Stimulated activated CD4-positive, alpha-beta T cell treated with anti-CD3 and anti-CD28 coated beads, Interleukin-1b, Interleukin-23, amount 100 ng/mL, for 48 hours (primary cell): ENCODE results near the gene LRRC4.

ENCODE experiments used
- DNase-seq: peaks from one replicate; pipeline ENCODE4 v3.0.0-alpha.2; 2020

The LRRC4 gene

GRCh38 chr7:128030654-128031611, at the start of gene LRRC4:
LRRC4 (minus strand) TSS chr7:128031437; CDS start chr7:128030640, 797 bp downstream.
- DNase-seq: peak; percentile 12

- DNase-seq: no peak
These were observed 48.9 kb upstream of the LRRC4 start for GRCh38 chr7:128080169-128080568.

GRCh38 chr7:128078309-128078708, 47.1 kb upstream of the LRRC4 start:
- DNase-seq: no peak

GRCh38 chr7:128076796-128077271, 45.6 kb upstream of the LRRC4 start:
- DNase-seq: no peak

- no peak for DNase-seq
These were observed 45.1 kb upstream of the LRRC4 start for GRCh38 chr7:128076196-128076795.

- no peak for DNase-seq
These were observed 44.2 kb upstream of the LRRC4 start for GRCh38 chr7:128075242-128076095.

- DNase-seq: no peak
These were observed 43.5 kb upstream of the LRRC4 start for GRCh38 chr7:128074736-128075135.

GRCh38 chr7:128074336-128074735, 43.1 kb upstream of the LRRC4 start:
- no peak for DNase-seq

- DNase-seq: no peak
These were observed 42.6 kb upstream of the LRRC4 start for GRCh38 chr7:128073671-128074310.

- DNase-seq: no peak
These were observed 40.6 kb upstream of the LRRC4 start for GRCh38 chr7:128071801-128072200.

GRCh38 chr7:128071376-128071775, 40.1 kb upstream of the LRRC4 start:
- no peak for DNase-seq

- no peak for DNase-seq
These were observed 38.4 kb upstream of the LRRC4 start for GRCh38 chr7:128069373-128070364.

GRCh38 chr7:128068785-128069184, 37.5 kb upstream of the LRRC4 start:
- no peak for DNase-seq

- DNase-seq: no peak
These were observed 36.7 kb upstream of the LRRC4 start for GRCh38 chr7:128067983-128068382.

GRCh38 chr7:128066858-128067257, 35.6 kb upstream of the LRRC4 start:
- DNase-seq: no peak

GRCh38 chr7:128066395-128066794, 35.2 kb upstream of the LRRC4 start:
- no peak for DNase-seq

GRCh38 chr7:128065872-128066271, 34.6 kb upstream of the LRRC4 start:
- no peak for DNase-seq

GRCh38 chr7:128063088-128063487, 31.9 kb upstream of the LRRC4 start:
- no peak for DNase-seq

- no peak for DNase-seq
These were observed 28.8 kb upstream of the LRRC4 start for GRCh38 chr7:128060018-128060417.

- no peak for DNase-seq
These were observed 28.1 kb upstream of the LRRC4 start for GRCh38 chr7:128059143-128059988.
